HEK293T (cell line): ENCODE results near the gene ADORA3.
"Not testable (repeated sequence)": the region's sequence is repeated elsewhere in the genome, so short reads cannot be mapped to it uniquely, and the experiment has no call there.

Source experiments
- CTCF ChIA-PET: fragments of 350-600 bp; formaldehyde crosslinking; extraction: SDS; loops from one replicate; lab custom pipeline; 2021; ENCODE audit warnings: antibody characterized with exemption, inconsistent platforms; lab: Yijun Ruan, JAX
- POLR2A ChIA-PET: fragments of 350-600 bp; formaldehyde crosslinking; extraction: SDS; loops from one replicate; lab custom pipeline; 2020; ENCODE audit warnings: antibody characterized with exemption, inconsistent platforms; lab: Yijun Ruan, JAX
- DNase-seq: peaks from one replicate; pipeline ENCODE4 v3.0.0; 2012; ENCODE audit warnings: mixed read lengths; ENCODE audit errors: extremely low spot score
- ARNT ChIP-seq: fragments of 450-650 bp; IDR thresholded peaks from 2 replicates; pipeline ENCODE4 v1.6.1; 2017; ENCODE audit warnings: mild to moderate bottlenecking
- BHLHE40 ChIP-seq: fragments of 450-650 bp; IDR thresholded peaks from 2 replicates; pipeline ENCODE4 v1.6.1; 2016; ENCODE audit warnings: mild to moderate bottlenecking, moderate library complexity, borderline replicate concordance
- CTBP1 ChIP-seq: fragments of 450-650 bp; IDR thresholded peaks from 2 replicates; pipeline ENCODE4 v1.6.1; 2016; ENCODE audit warnings: borderline replicate concordance
- ELF4 ChIP-seq: fragments of 450-650 bp; IDR thresholded peaks from 2 replicates; pipeline ENCODE4 v1.6.1; 2017; ENCODE audit warnings: antibody characterized with exemption
- FOXA1 ChIP-seq: fragments of 450-650 bp; IDR thresholded peaks from 2 replicates; pipeline ENCODE4 v1.6.1; 2016; ENCODE audit warnings: mild to moderate bottlenecking
- FOXK2 ChIP-seq: fragments of 450-650 bp; IDR thresholded peaks from 2 replicates; pipeline ENCODE4 v1.6.1; 2016; ENCODE audit warnings: mild to moderate bottlenecking
- FOXM1 ChIP-seq: fragments of 450-650 bp; IDR thresholded peaks from 2 replicates; pipeline ENCODE4 v1.6.1; 2017; ENCODE audit warnings: mild to moderate bottlenecking, borderline replicate concordance
- HDGF ChIP-seq: fragments of 450-650 bp; IDR thresholded peaks from 2 replicates; pipeline ENCODE4 v1.6.1; 2017; ENCODE audit warnings: antibody characterized with exemption, borderline replicate concordance
- L3MBTL2 ChIP-seq: fragments of 450-650 bp; conservative IDR thresholded peaks from 2 replicates; pipeline ENCODE4 v1.6.1; 2016; ENCODE audit warnings: mild to moderate bottlenecking
- LEF1 ChIP-seq: fragments of 450-650 bp; IDR thresholded peaks from 2 replicates; pipeline ENCODE4 v1.6.1; 2017; ENCODE audit warnings: mild to moderate bottlenecking, borderline replicate concordance
- NFRKB ChIP-seq: fragments of 450-650 bp; IDR thresholded peaks from 2 replicates; pipeline ENCODE4 v1.6.1; 2016; ENCODE audit warnings: mild to moderate bottlenecking, moderate library complexity
- SP1 ChIP-seq: fragments of 450-650 bp; IDR thresholded peaks from 2 replicates; pipeline ENCODE4 v1.6.1; 2017
- SUZ12 ChIP-seq: fragments of 450-650 bp; IDR thresholded peaks from 2 replicates; pipeline ENCODE4 v1.6.1; 2016; ENCODE audit warnings: mild to moderate bottlenecking
- TARDBP ChIP-seq: fragments of 450-650 bp; IDR thresholded peaks from 2 replicates; pipeline ENCODE4 v1.6.1; 2016
- ZNF384 ChIP-seq: fragments of 450-650 bp; IDR thresholded peaks from 2 replicates; pipeline ENCODE4 v1.6.1; 2016
- TF ChIP-seq, protein P1 (sequence below): fragments of 450-650 bp; IDR thresholded peaks from 2 replicates; pipeline ENCODE4 v1.6.1; 2016

Gene ADORA3

DNA sequence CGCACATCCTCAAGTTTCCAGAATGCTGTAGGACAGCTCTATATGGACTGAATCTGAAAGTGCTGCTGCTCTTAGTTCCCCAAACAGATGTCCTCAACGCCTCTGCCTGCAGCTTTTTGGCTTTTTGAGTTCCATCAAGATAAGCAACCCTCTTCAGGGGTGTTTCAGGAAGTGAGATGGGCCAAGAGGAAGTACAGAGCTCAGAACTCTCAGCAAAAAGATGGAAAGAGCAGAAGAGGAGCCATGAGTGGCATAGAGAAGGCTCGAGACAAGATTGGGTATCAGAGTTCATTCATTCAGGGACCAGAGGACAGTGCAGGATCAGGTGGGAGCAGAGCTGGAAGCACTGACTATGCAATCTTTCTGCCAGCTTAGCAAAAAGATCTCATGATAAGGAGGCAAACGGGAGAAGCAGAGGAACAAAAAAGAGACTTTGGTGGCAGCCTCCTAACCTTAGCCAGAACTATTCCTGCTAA lies at the start of gene ADORA3, which contains the start of gene TMIGD3:
TSS of gene ADORA3 (minus strand) at position 49 of the 476 bp plus-strand sequence. CDS start 279 bp downstream, outside the sequence.
TSS of gene TMIGD3 (minus strand) at position 49 of the 476 bp plus-strand sequence. CDS start 279 bp downstream, outside the sequence.
- TF ChIP-seq ELF4: no peak
- ChIA-PET POLR2A (no interaction called here), CTCF (interaction anchor here (1.3 kb wide), 1 partner anchor 264 kb away, joined by 3 read pairs; no protein-coding TSS in a partner anchor)
- DNase-seq: no peak

DNA sequence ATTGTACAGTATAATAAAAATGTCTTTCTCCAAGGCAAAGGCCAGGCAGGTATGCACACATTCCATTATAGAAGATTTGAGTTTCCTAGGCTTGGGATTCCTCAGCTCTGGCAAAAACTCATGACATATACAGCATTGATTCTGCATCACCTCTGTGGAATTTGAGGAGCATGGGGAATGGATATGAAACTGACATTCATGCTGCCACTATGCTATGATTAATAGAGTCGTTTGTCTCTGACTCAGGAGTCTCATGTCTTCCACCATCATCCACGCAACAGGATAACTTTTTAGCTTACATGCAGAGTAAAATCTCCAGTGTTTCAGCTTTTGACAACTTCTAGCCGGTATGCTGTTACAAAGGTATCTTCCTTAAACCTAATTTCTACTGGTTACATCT lies 49.8 kb upstream of the ADORA3 start:
- ChIA-PET POLR2A (no interaction called here), CTCF (no interaction called here)
- DNase-seq: no peak
- TF ChIP-seq HDGF (no peak), FOXA1 (no peak), ZNF384 (no peak), L3MBTL2 (no peak), FOXM1 (no peak), SP1 (no peak), ELF4 (no peak), ARNT (no peak), LEF1 (no peak), BHLHE40 (no peak), NFRKB (no peak), CTBP1 (no peak)
- TF ChIP-seq, protein P1, sequence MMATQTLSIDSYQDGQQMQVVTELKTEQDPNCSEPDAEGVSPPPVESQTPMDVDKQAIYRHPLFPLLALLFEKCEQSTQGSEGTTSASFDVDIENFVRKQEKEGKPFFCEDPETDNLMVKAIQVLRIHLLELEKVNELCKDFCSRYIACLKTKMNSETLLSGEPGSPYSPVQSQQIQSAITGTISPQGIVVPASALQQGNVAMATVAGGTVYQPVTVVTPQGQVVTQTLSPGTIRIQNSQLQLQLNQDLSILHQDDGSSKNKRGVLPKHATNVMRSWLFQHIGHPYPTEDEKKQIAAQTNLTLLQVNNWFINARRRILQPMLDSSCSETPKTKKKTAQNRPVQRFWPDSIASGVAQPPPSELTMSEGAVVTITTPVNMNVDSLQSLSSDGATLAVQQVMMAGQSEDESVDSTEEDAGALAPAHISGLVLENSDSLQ: no peak

DNA sequence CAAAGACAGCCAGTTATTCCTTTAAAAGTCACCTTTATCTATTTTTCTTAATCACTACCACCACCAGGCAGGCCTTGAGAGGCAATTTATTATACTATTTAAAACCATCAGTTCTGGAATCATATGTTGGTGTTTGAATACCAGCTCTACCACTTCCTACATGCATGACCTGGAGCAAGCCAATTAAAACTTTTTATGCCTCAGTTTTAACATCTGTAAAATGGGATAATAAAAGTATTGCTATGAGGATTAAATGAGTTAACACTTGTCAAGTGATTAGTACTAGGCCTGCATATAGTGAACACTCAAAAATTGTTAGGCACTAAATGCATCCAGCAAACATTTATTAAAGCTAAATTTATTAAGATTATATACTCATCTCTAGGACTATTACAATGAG lies 49.2 kb upstream of the ADORA3 start:
- ChIA-PET POLR2A (no interaction called here), CTCF (interaction anchor here (0.6 kb wide), 1 partner anchor 712 kb away, joined by 3 read pairs; no protein-coding TSS in a partner anchor)
- TF ChIP-seq ZNF384 (no peak), ELF4 (no peak), NFRKB (no peak), SUZ12 (no peak), L3MBTL2 (no peak), ARNT (no peak), SP1 (no peak), HDGF (no peak), FOXK2 (no peak), FOXM1 (no peak), BHLHE40 (no peak), CTBP1 (no peak), FOXA1 (no peak), LEF1 (no peak), TARDBP (no peak)
- TF ChIP-seq, protein P1: no peak
- no peak for DNase-seq

DNA sequence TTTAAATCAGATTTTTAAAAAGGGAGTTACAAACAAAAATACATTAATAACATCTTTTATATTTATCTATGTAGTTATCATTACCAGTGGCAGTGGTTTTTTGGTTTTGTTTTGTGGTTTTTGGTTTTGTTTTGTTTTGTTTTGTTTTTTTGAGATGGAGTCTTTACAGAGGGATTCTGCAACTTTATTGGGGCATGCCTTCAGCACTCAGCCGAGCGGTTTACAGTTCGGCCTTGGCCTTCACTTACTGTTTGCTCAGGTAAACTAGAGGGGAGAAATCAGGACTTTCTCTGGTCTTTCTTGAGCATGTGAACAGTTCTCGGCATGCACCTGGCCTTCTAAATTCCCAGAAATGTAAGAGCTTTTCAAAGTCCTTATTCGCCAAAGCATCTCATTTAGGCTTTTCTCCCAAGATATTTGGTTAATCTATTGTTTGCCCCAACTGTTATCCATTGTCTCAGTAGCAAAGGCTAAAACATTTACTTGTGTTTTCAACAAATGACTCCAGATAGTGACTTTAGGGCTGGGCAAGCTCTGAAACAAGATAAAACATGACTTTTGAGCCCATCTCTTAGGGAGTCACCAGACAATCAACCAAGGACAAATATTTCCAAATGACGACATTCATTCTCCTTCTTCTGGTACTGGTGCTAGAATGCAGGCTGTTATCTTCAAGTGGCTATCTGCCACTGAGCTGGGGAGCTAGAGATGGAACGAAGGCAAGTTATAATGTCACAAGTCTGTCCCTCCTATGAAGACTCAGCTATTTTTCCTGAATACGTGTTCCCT lies 48.4 kb upstream of the ADORA3 start:
- CTCF ChIA-PET: no interaction called here
- no peak for DNase-seq
- POLR2A ChIA-PET: no interaction called here
- TF ChIP-seq NFRKB (no peak), LEF1 (no peak), FOXA1 (no peak), SUZ12 (no peak), FOXM1 (no peak), CTBP1 (no peak), BHLHE40 (no peak), HDGF (no peak), SP1 (no peak), ZNF384 (no peak), ELF4 (no peak), L3MBTL2 (no peak), FOXK2 (no peak), TARDBP (no peak)
- TF ChIP-seq, protein P1: no peak

DNA sequence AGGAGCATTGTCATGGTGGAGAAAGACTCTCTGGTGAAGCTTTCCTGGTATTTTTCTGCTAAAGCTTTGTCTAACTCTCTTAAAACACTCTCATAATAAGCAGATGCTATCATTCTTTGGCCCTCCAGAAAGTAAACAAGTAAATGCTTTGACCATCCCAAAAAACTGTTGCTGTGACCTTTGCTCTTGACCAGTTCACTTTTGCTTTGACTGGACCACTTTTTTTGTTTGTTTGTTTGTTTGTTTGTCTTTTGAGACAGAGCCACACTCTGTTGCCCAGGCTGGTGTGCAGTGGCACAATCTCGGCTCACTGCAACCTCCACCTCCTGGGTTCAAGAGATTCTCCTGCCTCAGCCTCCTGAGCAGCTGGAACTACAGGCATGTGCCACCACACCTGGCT lies 44.4 kb upstream of the ADORA3 start:
- DNase-seq, POLR2A ChIA-PET: not testable (repeated sequence)
- CTCF ChIA-PET: interaction anchor here (0.6 kb wide), 1 partner anchor 668 kb away, joined by 3 read pairs; no protein-coding TSS in a partner anchor

DNA sequence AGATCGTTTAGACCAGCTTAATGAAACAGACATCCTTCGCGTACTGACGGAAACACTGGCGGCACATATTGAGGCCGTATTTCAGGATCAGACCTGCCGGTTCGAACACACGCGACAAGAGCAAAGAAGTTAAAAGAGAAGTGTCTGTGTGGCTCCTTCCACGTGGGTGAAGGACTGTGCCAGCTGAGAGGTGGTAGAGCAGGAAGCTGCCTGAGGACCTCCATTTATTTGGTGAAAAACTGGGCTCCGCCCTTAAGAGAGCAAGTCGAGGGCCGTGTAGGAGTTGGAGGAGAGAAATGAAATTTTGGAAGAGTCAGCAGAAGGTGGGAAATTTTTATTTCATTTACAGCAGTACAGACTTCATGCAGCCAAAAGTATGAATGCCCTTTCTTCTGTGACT lies 38.8 kb upstream of the ADORA3 start:
- TF ChIP-seq SP1 (no peak), ELF4 (no peak), LEF1 (no peak), ZNF384 (no peak), L3MBTL2 (no peak), NFRKB (no peak), FOXM1 (no peak), CTBP1 (no peak), TARDBP (no peak), HDGF (no peak), FOXK2 (no peak), ARNT (no peak), FOXA1 (no peak), BHLHE40 (no peak), SUZ12 (no peak)
- TF ChIP-seq, protein P1: no peak
- ChIA-PET CTCF (no interaction called here), POLR2A (no interaction called here)
- no peak for DNase-seq
